HL-60 (cell line): ENCODE results near the gene PIK3CD.

Experiments used
- POLR2AphosphoS5 ChIP-seq: IDR thresholded peaks from 2 replicates; pipeline ENCODE4 v1.6.1; 2012; ENCODE audit warnings: low read depth
- REST ChIP-seq: IDR thresholded peaks from 2 replicates; pipeline ENCODE4 v1.6.1; 2012; ENCODE audit warnings: low read depth; ENCODE audit not compliant: insufficient replicate concordance
- TF ChIP-seq, protein P1 (sequence below): IDR thresholded peaks from one replicate; pipeline ENCODE4 v1.5.1; 2011; ENCODE audit warnings: low read length, control low read depth, inconsistent platforms; ENCODE audit not compliant: insufficient read depth

DNA sequence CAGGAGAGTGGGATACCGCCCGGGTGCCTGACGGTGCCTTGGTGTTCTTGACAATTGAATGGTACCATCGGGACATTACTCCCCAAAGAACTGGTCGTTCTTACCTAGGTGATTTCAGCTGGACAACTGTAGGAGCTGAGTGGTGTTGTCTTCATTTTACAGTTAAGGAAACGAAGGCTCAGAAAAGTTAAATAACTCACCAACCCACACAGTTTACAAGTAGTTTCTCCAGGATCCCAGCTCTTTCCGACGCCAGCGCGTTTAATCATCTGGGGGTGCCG is 1.6 kb downstream of the PIK3CD start:
- TF ChIP-seq, protein P1, sequence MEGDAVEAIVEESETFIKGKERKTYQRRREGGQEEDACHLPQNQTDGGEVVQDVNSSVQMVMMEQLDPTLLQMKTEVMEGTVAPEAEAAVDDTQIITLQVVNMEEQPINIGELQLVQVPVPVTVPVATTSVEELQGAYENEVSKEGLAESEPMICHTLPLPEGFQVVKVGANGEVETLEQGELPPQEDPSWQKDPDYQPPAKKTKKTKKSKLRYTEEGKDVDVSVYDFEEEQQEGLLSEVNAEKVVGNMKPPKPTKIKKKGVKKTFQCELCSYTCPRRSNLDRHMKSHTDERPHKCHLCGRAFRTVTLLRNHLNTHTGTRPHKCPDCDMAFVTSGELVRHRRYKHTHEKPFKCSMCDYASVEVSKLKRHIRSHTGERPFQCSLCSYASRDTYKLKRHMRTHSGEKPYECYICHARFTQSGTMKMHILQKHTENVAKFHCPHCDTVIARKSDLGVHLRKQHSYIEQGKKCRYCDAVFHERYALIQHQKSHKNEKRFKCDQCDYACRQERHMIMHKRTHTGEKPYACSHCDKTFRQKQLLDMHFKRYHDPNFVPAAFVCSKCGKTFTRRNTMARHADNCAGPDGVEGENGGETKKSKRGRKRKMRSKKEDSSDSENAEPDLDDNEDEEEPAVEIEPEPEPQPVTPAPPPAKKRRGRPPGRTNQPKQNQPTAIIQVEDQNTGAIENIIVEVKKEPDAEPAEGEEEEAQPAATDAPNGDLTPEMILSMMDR = no peak
- TF ChIP-seq REST (no peak), POLR2AphosphoS5 (no peak)
